Measurements from ENCODE around the gene BCL2L1. TPM values are rescaled to one million over a fixed set of nuclear protein-coding genes. Genes with fewer than 3 reads are reported as not detected.
A peak's percentile ranks its signal among the peaks of the same experiment; 100 is the strongest.

The BCL2L1 gene
- total RNA-seq, 1 donor from 2014 or later: 200 TPM

DNA sequence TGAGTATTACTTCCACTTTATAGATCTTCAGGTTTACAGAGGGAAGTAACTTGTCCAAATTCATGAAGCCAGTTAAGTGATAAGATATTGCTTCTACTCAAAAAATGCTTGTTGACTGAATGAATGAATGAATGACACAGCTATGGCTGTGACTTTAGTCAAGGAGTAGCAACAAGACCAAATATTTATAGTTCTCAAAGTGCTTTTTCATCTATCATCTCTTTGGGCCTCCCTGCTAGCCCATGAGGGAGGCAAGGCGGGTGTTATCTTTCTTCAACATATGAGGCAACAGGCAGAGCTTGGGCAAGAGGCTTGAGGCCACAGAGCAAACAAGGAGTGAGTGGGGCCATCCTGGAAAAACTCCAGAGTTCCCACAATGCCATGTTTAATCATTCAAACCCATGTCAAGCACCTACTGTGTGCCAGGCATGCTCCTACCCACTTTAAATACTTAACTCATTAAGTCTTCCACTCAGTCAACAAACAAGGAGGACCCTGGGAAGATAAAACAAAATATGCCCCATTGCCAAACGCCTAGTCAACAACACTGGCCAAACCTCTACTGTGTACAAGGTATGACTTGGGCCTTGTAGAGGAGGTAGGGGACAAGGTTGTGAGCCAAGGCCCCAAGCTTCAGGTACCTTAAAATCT, 15.9 kb downstream of the BCL2L1 start:
- intact Hi-C loops (cut with DNase I): no loop called here
- no peak for TF ChIP-seq CTCF (IDR thresholded peaks at IDR 0.05)
- H3K4me3 ChIP-seq: no peak overlapping the region
- peaks cover 35 to 69% of the 10 kb centered on the region in 2 donors for H3K4me1 ChIP-seq
- peak overlapping the region; percentile 86 to 95 for H3K27ac ChIP-seq
- no peaks in the 10 kb centered on the region for H3K27me3 ChIP-seq
- no peaks in the 10 kb centered on the region for H3K9me3 ChIP-seq
- DNase-seq (ENCODE audit: low spot score in 2 of 2): no peak
- peaks cover 18 to 30% of the 10 kb centered on the region in 2 donors for H3K36me3 ChIP-seq

GRCh38 chr20:31705598-31706597, 16.8 kb downstream of the BCL2L1 start:
- Histone ChIP-seq H3K27ac (peak overlapping the region; percentile 86 to 95), H3K9me3 (no peaks in the 10 kb centered on the region), H3K27me3 (no peaks in the 10 kb centered on the region), H3K4me1 (peaks cover 27 to 69% of the 10 kb centered on the region in 2 donors), H3K4me3 (no peak overlapping the region), H3K36me3 (peaks cover 18 to 30% of the 10 kb centered on the region in 2 donors)
- intact Hi-C loops (cut with DNase I): no loop called here
- no peak for TF ChIP-seq CTCF (IDR thresholded peaks at IDR 0.05)
- no peak for DNase-seq (ENCODE audit: low spot score in 2 of 2)

- no peaks in the 10 kb centered on the region for H3K9me3 ChIP-seq
- no peaks in the 10 kb centered on the region for H3K27me3 ChIP-seq
- peak overlapping the region; percentile 86 to 95 for H3K27ac ChIP-seq
- intact Hi-C loops (cut with DNase I): no loop called here
- peaks cover 18 to 30% of the 10 kb centered on the region in 2 donors for H3K36me3 ChIP-seq
- TF ChIP-seq CTCF (IDR thresholded peaks at IDR 0.05): no peak
- H3K4me1 ChIP-seq: peaks cover 20 to 68% of the 10 kb centered on the region in 2 donors
- no peak overlapping the region for H3K4me3 ChIP-seq
- DNase-seq (ENCODE audit: low spot score in 2 of 2): no peak
Observed at GRCh38 chr20:31705191-31705590, 17.5 kb downstream of the BCL2L1 start.

- H3K27ac ChIP-seq: peak overlapping the region; percentile 86 to 95
- no peak for TF ChIP-seq CTCF (IDR thresholded peaks at IDR 0.05)
- H3K9me3 ChIP-seq: no peaks in the 10 kb centered on the region
- intact Hi-C loops (cut with DNase I): no loop called here
- peaks cover 18 to 30% of the 10 kb centered on the region in 2 donors for H3K36me3 ChIP-seq
- no peak overlapping the region for H3K4me3 ChIP-seq
- no peak for DNase-seq (ENCODE audit: low spot score in 2 of 2)
- H3K27me3 ChIP-seq: no peaks in the 10 kb centered on the region
- H3K4me1 ChIP-seq: peaks cover 18 to 69% of the 10 kb centered on the region in 2 donors
Observed at GRCh38 chr20:31704225-31705119, 18.2 kb downstream of the BCL2L1 start.

- intact Hi-C loops (cut with DNase I): no loop called here
- H3K4me3 ChIP-seq: no peak overlapping the region
- peaks cover 20 to 69% of the 10 kb centered on the region in 2 donors for H3K4me1 ChIP-seq
- H3K9me3 ChIP-seq: no peaks in the 10 kb centered on the region
- TF ChIP-seq CTCF (IDR thresholded peaks at IDR 0.05): no peak
- no peaks in the 10 kb centered on the region for H3K27me3 ChIP-seq
- no peak for DNase-seq (ENCODE audit: low spot score in 2 of 2)
- peak overlapping the region; percentile 86 to 96 for H3K27ac ChIP-seq
- H3K36me3 ChIP-seq: peaks cover 12 to 19% of the 10 kb centered on the region in 2 donors
Observed at GRCh38 chr20:31701591-31701990, 21.1 kb downstream of the BCL2L1 start.

Measured in ascending aorta (tissue), 2 donors.